RPMI7951 (cell line): ENCODE data around the gene CELSR1. TPM values are rescaled to one million over a fixed set of nuclear protein-coding genes. Genes with fewer than 3 reads are reported as not detected.

Experiments used
- DNase-seq: peaks from one replicate; pipeline ENCODE4 v3.0.0-alpha.2; 2012; ENCODE audit warnings: low read depth
- total RNA-seq: library from RNA; depleted of rRNA; stranded (reverse); fragments of >200 nt; shearing (Covaris generic); gene quantifications from 2 replicates; pipeline ENCODE4 v1.2.3, GENCODE V29; 2014

Gene CELSR1
- total RNA-seq, 1 experiment from 2014 or later, result 3.0 TPM

GRCh38 chr22:46576556-46577367 is 39.3 kb upstream of the CELSR1 start:
- DNase-seq, result peak; percentile 56

- DNase-seq, result no peak
Measured at GRCh38 chr22:46575911-46576555, 38.6 kb upstream of the CELSR1 start.

- no peak for DNase-seq
Measured at GRCh38 chr22:46574993-46575910, 37.8 kb upstream of the CELSR1 start.

GRCh38 chr22:46574438-46574992 is 37.1 kb upstream of the CELSR1 start:
- DNase-seq, result no peak

- DNase-seq, result no peak
Measured at GRCh38 chr22:46573781-46574437, 36.5 kb upstream of the CELSR1 start.

- DNase-seq, result no peak
Measured at GRCh38 chr22:46572911-46573780, 35.7 kb upstream of the CELSR1 start.

GRCh38 chr22:46571642-46572250 is 34.3 kb upstream of the CELSR1 start:
- DNase-seq, result no peak

GRCh38 chr22:46569848-46570695 is 32.7 kb upstream of the CELSR1 start:
- DNase-seq, result no peak

GRCh38 chr22:46569055-46569847 is 31.8 kb upstream of the CELSR1 start:
- no peak for DNase-seq

- no peak for DNase-seq
Measured at GRCh38 chr22:46568102-46568809, 30.8 kb upstream of the CELSR1 start.

GRCh38 chr22:46567471-46567870 is 30.1 kb upstream of the CELSR1 start:
- DNase-seq, result no peak

GRCh38 chr22:46564084-46564714 is 26.8 kb upstream of the CELSR1 start:
- DNase-seq, result no peak

- peak; percentile 25 for DNase-seq
Measured at GRCh38 chr22:46563381-46564083, 26.1 kb upstream of the CELSR1 start.

- no peak for DNase-seq
Measured at GRCh38 chr22:46561435-46561905, 24.1 kb upstream of the CELSR1 start.

GRCh38 chr22:46560696-46561295 is 23.4 kb upstream of the CELSR1 start:
- DNase-seq, result no peak
